Measurements from ENCODE around the gene TCAP.
A peak's percentile ranks its signal among the peaks of the same experiment; 100 is the strongest.

Gene TCAP

GRCh38 chr17:39629898-39630297 lies 35.3 kb upstream of the TCAP start:
- DNase-seq: no peak

- no peak for DNase-seq
Measured at GRCh38 chr17:39631403-39631802, 33.7 kb upstream of the TCAP start.

- DNase-seq: peak; percentile 19
Measured at GRCh38 chr17:39632153-39632941, 32.8 kb upstream of the TCAP start.

- DNase-seq: no peak
Measured at GRCh38 chr17:39633570-39634183, 31.5 kb upstream of the TCAP start.

- peak; percentile 53 for DNase-seq
Measured at GRCh38 chr17:39634384-39634871, 30.7 kb upstream of the TCAP start.

- no peak for DNase-seq
Measured at GRCh38 chr17:39635614-39636176, 29.5 kb upstream of the TCAP start.

GRCh38 chr17:39636587-39636926 lies 28.6 kb upstream of the TCAP start:
- DNase-seq: no peak

GRCh38 chr17:39636927-39637736 lies 28.0 kb upstream of the TCAP start, which contains the start of gene STARD3:
TSS of gene STARD3 (plus strand) at chr17:39637144. CDS start at chr17:39653532, 16,388 bp downstream.
- DNase-seq: peak; percentile 87

GRCh38 chr17:39638317-39638716 lies 26.8 kb upstream of the TCAP start:
- no peak for DNase-seq

GRCh38 chr17:39639043-39639442 lies 26.1 kb upstream of the TCAP start:
- DNase-seq: no peak

- no peak for DNase-seq
Measured at GRCh38 chr17:39639566-39640458, 25.3 kb upstream of the TCAP start.

GRCh38 chr17:39640591-39641031 lies 24.5 kb upstream of the TCAP start:
- DNase-seq: no peak

- DNase-seq: no peak
Measured at GRCh38 chr17:39641097-39641496, 24.1 kb upstream of the TCAP start.

GRCh38 chr17:39641883-39642282 lies 23.3 kb upstream of the TCAP start:
- DNase-seq: no peak

GRCh38 chr17:39642291-39643074 lies 22.7 kb upstream of the TCAP start:
- no peak for DNase-seq

- DNase-seq: no peak
Measured at GRCh38 chr17:39643271-39643670, 21.9 kb upstream of the TCAP start.

GRCh38 chr17:39647256-39647655 lies 17.9 kb upstream of the TCAP start:
- no peak for DNase-seq

GRCh38 chr17:39648616-39649366 lies 16.4 kb upstream of the TCAP start:
- no peak for DNase-seq

GRCh38 chr17:39650121-39650579 lies 15.0 kb upstream of the TCAP start:
- peak; percentile 50 for DNase-seq

- DNase-seq: no peak
Measured at GRCh38 chr17:39651923-39652586, 13.1 kb upstream of the TCAP start.
